GM13977 (cell line): ENCODE data around the gene ACBD6.

Experiments
- DNase-seq: peaks from one replicate; pipeline ENCODE4 v3.0.0; 2012; ENCODE audit warnings: low spot score
- CTCF ChIP-seq: IDR thresholded peaks from 2 replicates; pipeline ENCODE4 v1.5.1; 2012; ENCODE audit warnings: mild to moderate bottlenecking, control low read depth; ENCODE audit not compliant: insufficient read depth; ENCODE audit errors: extremely low read depth, missing control alignments
- in situ Hi-C: fragments of 300-500 bp; cut with MboI; formaldehyde crosslinking; loops from one replicate; pipeline ENCODE4 v1.12.0; 2022; ENCODE audit warnings: low sequenced_read_pairs, low pct_unique_long_range_greater_than_20kb, mixed read lengths, inconsistent platforms; ENCODE audit not compliant: unreplicated experiment

The ACBD6 gene

GRCh38 chr1:180392427-180393145, 109.8 kb downstream of the ACBD6 start:
- TF ChIP-seq CTCF = no peak
- DNase-seq = no peak
- in situ Hi-C loops = no loop called here

- in situ Hi-C loops = no loop called here
- no peak for TF ChIP-seq CTCF
These were observed 110.4 kb downstream of the ACBD6 start for GRCh38 chr1:180392020-180392419.

GRCh38 chr1:180387413-180387812, 115.0 kb downstream of the ACBD6 start:
- TF ChIP-seq CTCF = no peak
- DNase-seq = no peak
- in situ Hi-C loops = no loop called here

More at GRCh38 chr1:180392020-180392419, 110.4 kb downstream of the ACBD6 start:
- DNase-seq = no peak

GRCh38 chr1:180386745-180387367, 115.5 kb downstream of the ACBD6 start:
- in situ Hi-C loops = no loop called here
- DNase-seq = peak; percentile 5
- no peak for TF ChIP-seq CTCF

- DNase-seq = no peak
- TF ChIP-seq CTCF = no peak
- in situ Hi-C loops = no loop called here
These were observed 117.2 kb downstream of the ACBD6 start for GRCh38 chr1:180385144-180385543.

GRCh38 chr1:180384286-180385005, 117.9 kb downstream of the ACBD6 start:
- DNase-seq = no peak
- TF ChIP-seq CTCF = no peak

More at GRCh38 chr1:180384286-180385005, 117.9 kb downstream of the ACBD6 start:
- in situ Hi-C loops = no loop called here
